ENCODE results near the gene LSR. TPM values are rescaled to one million over a fixed set of nuclear protein-coding genes. Genes with fewer than 3 reads are reported as not detected.

The LSR gene
- total RNA-seq, 1 donor from 2014 or later, result 5.4 TPM

DNA sequence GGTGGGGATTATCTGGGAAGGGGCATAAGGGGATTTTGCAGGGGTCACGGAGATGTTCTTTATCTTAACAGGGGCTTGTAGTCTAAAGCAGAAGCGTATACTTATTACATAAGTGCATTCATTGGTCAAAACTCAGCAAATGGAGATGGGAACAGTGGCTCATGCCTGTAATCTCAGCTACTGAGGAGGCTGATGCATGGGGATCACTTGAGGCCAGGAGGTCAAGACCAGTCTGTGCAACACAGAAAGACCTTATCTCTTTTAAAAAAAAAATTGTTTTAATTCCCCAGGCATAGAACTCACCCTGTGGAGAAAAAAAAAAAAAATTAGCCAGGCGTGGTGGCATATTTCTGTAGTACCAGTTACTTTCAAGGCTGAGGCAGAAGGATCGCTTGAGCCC, 39.2 kb upstream of the LSR start:
- TF ChIP-seq, protein P1, sequence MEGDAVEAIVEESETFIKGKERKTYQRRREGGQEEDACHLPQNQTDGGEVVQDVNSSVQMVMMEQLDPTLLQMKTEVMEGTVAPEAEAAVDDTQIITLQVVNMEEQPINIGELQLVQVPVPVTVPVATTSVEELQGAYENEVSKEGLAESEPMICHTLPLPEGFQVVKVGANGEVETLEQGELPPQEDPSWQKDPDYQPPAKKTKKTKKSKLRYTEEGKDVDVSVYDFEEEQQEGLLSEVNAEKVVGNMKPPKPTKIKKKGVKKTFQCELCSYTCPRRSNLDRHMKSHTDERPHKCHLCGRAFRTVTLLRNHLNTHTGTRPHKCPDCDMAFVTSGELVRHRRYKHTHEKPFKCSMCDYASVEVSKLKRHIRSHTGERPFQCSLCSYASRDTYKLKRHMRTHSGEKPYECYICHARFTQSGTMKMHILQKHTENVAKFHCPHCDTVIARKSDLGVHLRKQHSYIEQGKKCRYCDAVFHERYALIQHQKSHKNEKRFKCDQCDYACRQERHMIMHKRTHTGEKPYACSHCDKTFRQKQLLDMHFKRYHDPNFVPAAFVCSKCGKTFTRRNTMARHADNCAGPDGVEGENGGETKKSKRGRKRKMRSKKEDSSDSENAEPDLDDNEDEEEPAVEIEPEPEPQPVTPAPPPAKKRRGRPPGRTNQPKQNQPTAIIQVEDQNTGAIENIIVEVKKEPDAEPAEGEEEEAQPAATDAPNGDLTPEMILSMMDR (IDR thresholded peaks at IDR 0.05; ENCODE audit: partially characterized antibody, unreplicated experiment), result no peak
- Mint-ChIP-seq H3K27me3 (ENCODE audit: unreplicated experiment) (no peaks in the 10 kb centered on the region), H3K9me3 (ENCODE audit: unreplicated experiment) (peaks cover 4% of the 10 kb centered on the region), H3K4me1 (ENCODE audit: low read depth, unreplicated experiment) (no peaks in the 10 kb centered on the region), H3K27ac (ENCODE audit: unreplicated experiment) (no peak overlapping the region), H3K4me3 (ENCODE audit: unreplicated experiment) (no peak overlapping the region), H3K36me3 (ENCODE audit: unreplicated experiment) (no peaks in the 10 kb centered on the region)
- DNase-seq, result no peak

DNA sequence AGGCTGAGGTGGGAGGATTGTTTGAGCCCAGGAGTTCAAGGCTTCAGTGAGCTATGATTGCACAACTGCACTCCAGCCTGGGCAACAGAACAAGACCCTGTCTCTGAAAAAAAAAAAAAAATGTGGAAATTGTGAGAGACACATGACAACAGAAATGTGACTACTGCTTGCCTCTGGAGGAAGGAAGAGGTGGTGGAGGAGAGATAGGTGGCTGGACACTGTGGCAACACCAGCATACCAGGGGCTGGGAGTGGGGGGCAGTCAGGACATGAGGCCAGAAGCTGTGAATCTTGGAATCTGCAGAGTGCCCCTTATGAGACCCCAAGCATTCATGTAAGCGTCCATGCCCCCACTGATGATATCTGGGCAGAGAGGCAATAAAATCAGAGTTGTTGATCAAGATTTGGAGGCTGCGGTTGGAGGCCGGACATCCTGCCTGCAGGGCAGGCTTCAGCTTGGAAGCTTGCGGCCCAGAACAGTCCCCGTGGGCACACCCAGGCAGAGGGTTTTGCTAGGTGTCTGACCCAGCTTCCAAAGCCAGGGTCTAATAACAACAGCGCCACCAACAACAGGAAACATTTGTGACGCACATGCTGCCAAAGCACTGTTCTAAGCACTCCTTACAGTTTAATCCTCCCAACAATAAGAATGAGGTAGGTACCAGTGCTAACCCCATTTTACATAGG, 37.1 kb upstream of the LSR start:
- Mint-ChIP-seq H3K27ac (ENCODE audit: unreplicated experiment) (no peak overlapping the region), H3K36me3 (ENCODE audit: unreplicated experiment) (no peaks in the 10 kb centered on the region), H3K27me3 (ENCODE audit: unreplicated experiment) (no peaks in the 10 kb centered on the region), H3K4me1 (ENCODE audit: low read depth, unreplicated experiment) (no peaks in the 10 kb centered on the region), H3K4me3 (ENCODE audit: unreplicated experiment) (no peak overlapping the region), H3K9me3 (ENCODE audit: unreplicated experiment) (peaks cover 5% of the 10 kb centered on the region)
- DNase-seq, result no peak
- TF ChIP-seq, protein P1 (IDR thresholded peaks at IDR 0.05; ENCODE audit: partially characterized antibody, unreplicated experiment), result no peak

DNA sequence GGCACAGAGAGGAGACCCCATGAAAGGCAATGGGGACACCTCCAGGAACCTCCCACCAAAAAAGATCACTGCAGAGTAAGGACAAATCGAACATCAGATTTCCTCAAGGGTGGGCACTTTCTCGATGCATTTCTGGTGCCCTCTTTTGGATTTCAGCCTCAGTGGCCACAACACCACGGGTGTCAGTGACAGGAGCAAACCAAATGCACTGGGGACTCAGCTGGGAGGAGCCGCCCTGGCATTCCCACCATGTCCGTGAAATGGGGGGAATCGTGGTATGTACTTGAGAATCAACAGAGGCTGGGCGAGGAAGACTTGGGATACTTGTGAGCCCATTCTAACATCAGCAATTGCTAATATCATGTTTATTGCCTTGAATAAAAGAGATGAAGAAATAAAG, 36.6 kb upstream of the LSR start:
- TF ChIP-seq, protein P1 (IDR thresholded peaks at IDR 0.05; ENCODE audit: partially characterized antibody, unreplicated experiment), result no peak
- Mint-ChIP-seq H3K36me3 (ENCODE audit: unreplicated experiment) (no peaks in the 10 kb centered on the region), H3K4me1 (ENCODE audit: low read depth, unreplicated experiment) (no peaks in the 10 kb centered on the region), H3K4me3 (ENCODE audit: unreplicated experiment) (no peak overlapping the region), H3K27ac (ENCODE audit: unreplicated experiment) (no peak overlapping the region), H3K27me3 (ENCODE audit: unreplicated experiment) (no peaks in the 10 kb centered on the region), H3K9me3 (ENCODE audit: unreplicated experiment) (peaks cover 5% of the 10 kb centered on the region)
- no peak for DNase-seq

DNA sequence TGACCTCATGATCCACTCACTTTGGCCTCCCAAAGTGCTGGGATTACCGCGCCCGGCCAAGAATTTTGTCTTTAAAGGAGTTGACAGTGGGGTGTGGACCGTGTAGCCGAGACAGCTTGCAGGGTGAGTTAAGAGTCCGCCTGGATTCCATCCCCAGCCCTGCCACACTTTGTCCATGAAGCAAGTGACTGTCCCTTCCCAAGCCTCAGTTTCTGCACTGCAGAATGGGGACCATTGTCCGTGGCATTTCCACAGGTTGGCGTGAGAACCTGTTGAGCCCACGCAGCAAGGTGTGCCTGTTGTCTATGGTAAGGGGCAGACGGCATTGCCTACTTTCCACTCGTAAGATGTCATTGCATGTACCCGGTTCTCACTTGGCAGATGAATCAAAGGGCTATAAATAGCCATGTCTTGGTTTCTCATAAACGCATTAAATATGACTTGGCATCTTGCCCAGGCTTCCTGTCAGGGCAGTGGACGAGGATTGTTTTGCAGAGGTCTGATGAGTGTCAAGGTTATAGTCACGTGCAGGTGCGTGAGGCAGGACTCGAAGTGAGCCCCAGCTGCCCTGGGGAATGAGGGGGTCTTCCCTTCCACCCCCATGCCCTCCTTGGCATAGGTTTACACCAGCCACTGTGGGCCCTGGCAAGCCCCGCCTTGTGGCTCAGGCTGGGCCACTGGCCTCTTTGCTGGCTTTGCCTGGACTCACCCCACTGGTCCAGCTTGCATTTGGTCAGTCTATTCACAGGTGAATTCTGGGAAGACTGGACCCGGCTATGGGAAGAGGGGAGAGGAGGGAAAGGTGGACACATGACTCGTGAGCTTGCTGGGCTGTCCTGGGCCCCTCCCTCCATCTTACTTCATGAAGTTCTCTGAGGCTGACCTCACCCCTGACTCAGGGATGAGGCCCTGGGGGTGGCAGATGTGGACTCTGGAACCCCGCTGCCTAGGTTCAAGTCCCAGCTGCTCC, 34.9 kb upstream of the LSR start:
- Mint-ChIP-seq H3K27me3 (ENCODE audit: unreplicated experiment) (no peaks in the 10 kb centered on the region), H3K9me3 (ENCODE audit: unreplicated experiment) (peaks cover 7% of the 10 kb centered on the region), H3K36me3 (ENCODE audit: unreplicated experiment) (no peaks in the 10 kb centered on the region), H3K4me1 (ENCODE audit: low read depth, unreplicated experiment) (no peaks in the 10 kb centered on the region), H3K4me3 (ENCODE audit: unreplicated experiment) (no peak overlapping the region), H3K27ac (ENCODE audit: unreplicated experiment) (no peak overlapping the region)
- DNase-seq, result no peak
- TF ChIP-seq, protein P1 (IDR thresholded peaks at IDR 0.05; ENCODE audit: partially characterized antibody, unreplicated experiment), result no peak
